HepG2 (cell line): ENCODE results near the gene RNGTT. TPM values are rescaled to one million over a fixed set of nuclear protein-coding genes. Genes with fewer than 3 reads are reported as not detected.

Experiments
- ATAC-seq: fragments of 200-7000 bp; cut with Tn5 transposase; 3 replicates; pipeline ENCODE4 v1.9.1; 2020; ENCODE audit warnings: mild to moderate bottlenecking, moderate library complexity
- BruUV-seq: library from RNA; stranded (reverse); fragments of 400-500 nt; replicated peaks from 2 replicates; lab custom pipeline; 2021; lab: Mats Ljungman, UMichigan
- CTCF ChIA-PET: fragments of 300-600 bp; formaldehyde crosslinking; extraction: SDS; loops from one replicate; lab custom pipeline; 2021; ENCODE audit warnings: low total read pairs, inconsistent platforms, low intra/inter-chr PET ratio; lab: Yijun Ruan, JAX
- POLR2A ChIA-PET: fragments of 350-600 bp; sonication (Branson Sonifier 250); formaldehyde crosslinking; loops from one replicate; lab custom pipeline; 2020; ENCODE audit warnings: antibody characterized with exemption, inconsistent platforms; lab: Yijun Ruan, JAX
- DNase-seq: peaks from one replicate; pipeline ENCODE4 v3.0.0-alpha.2; 2015; ENCODE audit warnings: low spot score
- FAIRE-seq: peaks from 3 replicates; lab custom pipeline; 2011; peaks lifted over from hg19 to GRCh38; lab: Jason Lieb, UNC
- H2AFZ ChIP-seq: one replicate; pipeline ENCODE4 v1.6.1; 2011; ENCODE audit warnings: low read length, inconsistent platforms
- H3K27ac ChIP-seq: fragments of 300-600 bp; 3 replicates; pipeline ENCODE4 v1.8.0; 2011; ENCODE audit warnings: mixed run types, mild to moderate bottlenecking, mixed read lengths, low read length, inconsistent platforms; ENCODE audit not compliant: insufficient read depth; ENCODE audit errors: extremely low read length
- H3K27me3 ChIP-seq, 2 experiments: fragments of 200-600 bp in 1 of 2; 2 replicates in 1 of 2; 3 replicates in 1 of 2; pipeline versions ENCODE4 v1.6.0 to v1.8.0; 2011; ENCODE audit warnings: low read length in 2 of 2, mild to moderate bottlenecking in 2 of 2, moderate library complexity in 2 of 2, inconsistent platforms in 1 of 2; ENCODE audit not compliant: insufficient read depth in 2 of 2, control insufficient read depth in 1 of 2
- H3K36me3 ChIP-seq, 2 experiments: fragments of 200-600 bp in 1 of 2; replicated peaks in 1 of 2; 2 replicates in 1 of 2; 3 replicates in 1 of 2; pipeline versions ENCODE4 v1.5.1 to v1.8.0; 2011; ENCODE audit warnings: low read length in 2 of 2, inconsistent platforms in 1 of 2; ENCODE audit not compliant: insufficient read depth in 2 of 2, control insufficient read depth in 1 of 2
- H3K4me1 ChIP-seq: 2 replicates; pipeline ENCODE4 v1.5.1; 2012; ENCODE audit warnings: low read length, inconsistent platforms; ENCODE audit not compliant: insufficient read depth
- H3K4me2 ChIP-seq: 2 replicates; pipeline ENCODE4 v1.6.0; 2011; ENCODE audit warnings: low read depth, low read length, inconsistent platforms
- H3K4me3 ChIP-seq, 3 experiments: fragments of 200-600 bp in 1 of 3; sonication (generic), shearing (Covaris generic) in 1 of 3; replicated peaks in 1 of 3; 2 replicates each; pipeline ENCODE4 v1.5.1; 2011 to 2016; ENCODE audit warnings: low read length in 3 of 3, inconsistent platforms in 2 of 3, low read depth in 2 of 3, mild to moderate bottlenecking in 2 of 3, control low read depth in 1 of 3, mixed read lengths in 1 of 3; ENCODE audit not compliant: insufficient read depth in 1 of 3
- H3K79me2 ChIP-seq: one replicate; pipeline ENCODE4 v1.6.1; 2011; ENCODE audit warnings: low read length, inconsistent platforms; ENCODE audit not compliant: insufficient read depth
- H3K9ac ChIP-seq: 2 replicates; pipeline ENCODE4 v1.6.0; 2011; ENCODE audit warnings: mild to moderate bottlenecking, low read depth, low read length, inconsistent platforms; ENCODE audit not compliant: insufficient read depth
- H3K9me3 ChIP-seq: 2 replicates; pipeline ENCODE4 v1.5.1; 2012; ENCODE audit warnings: mild to moderate bottlenecking, low read length
- H4K20me1 ChIP-seq: 2 replicates; pipeline ENCODE4 v1.6.0; 2011; ENCODE audit warnings: inconsistent platforms, mild to moderate bottlenecking, low read length, moderate library complexity; ENCODE audit not compliant: insufficient read depth
- CCDC6 ChIP-seq: sonication (generic); formaldehyde crosslinking; IDR thresholded peaks from 2 replicates; pipeline ENCODE4 v1.8.1; 2022; ENCODE audit warnings: mild to moderate bottlenecking, missing genetic modification reagents, moderate library complexity
- FLYWCH1 ChIP-seq: sonication (generic); formaldehyde crosslinking; IDR thresholded peaks from 2 replicates; pipeline ENCODE4 v1.8.1; 2023; ENCODE audit warnings: mild to moderate bottlenecking, missing genetic modification reagents
- MTA1 ChIP-seq: sonication (generic); formaldehyde crosslinking; IDR thresholded peaks from 2 replicates; pipeline ENCODE4 v1.4.0; 2020; ENCODE audit warnings: missing genetic modification reagents, mild to moderate bottlenecking, borderline replicate concordance
- PHF8 ChIP-seq: sonication (generic); formaldehyde crosslinking; IDR thresholded peaks from 2 replicates; pipeline ENCODE4 v1.5.0; 2020; ENCODE audit warnings: missing genetic modification reagents
- PRMT3 ChIP-seq: sonication (generic); formaldehyde crosslinking; IDR thresholded peaks from 2 replicates; pipeline ENCODE4 v1.8.1; 2022; ENCODE audit warnings: low read depth, mild to moderate bottlenecking, moderate library complexity, missing genetic modification reagents, borderline replicate concordance
- TARDBP ChIP-seq: sonication (generic); formaldehyde crosslinking; IDR thresholded peaks from 2 replicates; pipeline ENCODE4 v1.8.0; 2022; ENCODE audit warnings: mild to moderate bottlenecking, missing genetic modification reagents
- TBX3 ChIP-seq: fragments of 450-650 bp; IDR thresholded peaks from 2 replicates; pipeline ENCODE4 v1.6.1; 2017; ENCODE audit warnings: antibody characterized with exemption, mild to moderate bottlenecking, inconsistent platforms, borderline replicate concordance
- ZMYM2 ChIP-seq: sonication (generic); formaldehyde crosslinking; IDR thresholded peaks from 2 replicates; pipeline ENCODE4 v1.8.0; 2022; ENCODE audit warnings: mild to moderate bottlenecking, missing genetic modification reagents
- ZNF382 ChIP-seq: sonication (generic); formaldehyde crosslinking; IDR thresholded peaks from 2 replicates; pipeline ENCODE4 v1.5.0; 2020; ENCODE audit warnings: missing genetic modification reagents, mild to moderate bottlenecking, borderline replicate concordance
- ZNF552 ChIP-seq: sonication (generic); formaldehyde crosslinking; IDR thresholded peaks from 2 replicates; pipeline ENCODE4 v1.9.0; 2022; ENCODE audit warnings: missing genetic modification reagents, mild to moderate bottlenecking, borderline replicate concordance
- ZNF709 ChIP-seq: sonication (generic); formaldehyde crosslinking; IDR thresholded peaks from 2 replicates; pipeline ENCODE4 v1.5.0; 2020; ENCODE audit warnings: mild to moderate bottlenecking, missing genetic modification reagents
- ZSCAN20 ChIP-seq: sonication (generic); formaldehyde crosslinking; IDR thresholded peaks from 2 replicates; pipeline ENCODE4 v1.4.0; 2020; ENCODE audit warnings: missing genetic modification reagents, mild to moderate bottlenecking, borderline replicate concordance
- WGBS: methylation state at CpG from one replicate; pipeline ENCODE4 v1.1.6; 2017; ENCODE audit warnings: low lambda C conversion rate; 5-methylcytosine and 5-hydroxymethylcytosine counted together
- in situ Hi-C: cut with HindIII; loops from 2 replicates; pipeline ENCODE4 v1.10.0; 2017; ENCODE audit warnings: low pct_unique_long_range_greater_than_20kb; ENCODE audit not compliant: extremely low pct_ligation_motif_present
- intact Hi-C: fragments of 100-400 bp; cut with micrococcal nuclease; formaldehyde crosslinking; loops from one replicate; pipeline ENCODE4 v1.10.0; 2022; ENCODE audit not compliant: unreplicated experiment
- polyA plus RNA-seq, 8 experiments: library from polyadenylated mRNA; depleted of rRNA in 3 of 8; stranded (reverse) in 7 of 8; unstranded in 1 of 8; fragments of >200 nt; fragmentation: Illumina TruSeq in 4 of 8; extraction: Trizol in 4 of 8; gene quantifications; 2 replicates each; pipeline versions ENCODE4 v1.2.1 to v1.2.3, GENCODE V29; 2011 to 2016; ENCODE audit warnings: low read depth in 4 of 8, missing spikeins in 1 of 8, mixed read lengths in 1 of 8; ENCODE audit not compliant: insufficient read depth in 1 of 8
- total RNA-seq, 5 experiments: library from RNA; depleted of rRNA; stranded (reverse); fragments of >200 nt; fragmentation: Illumina TruSeq; extraction: Trizol; gene quantifications; 2 replicates each; pipeline ENCODE4 v1.2.3, GENCODE V29; 2016; ENCODE audit warnings: low read depth in 1 of 5
- TF ChIP-seq, protein P1 (sequence below): sonication (generic); formaldehyde crosslinking; IDR thresholded peaks from 2 replicates; pipeline ENCODE4 v1.5.1; 2020; ENCODE audit warnings: mild to moderate bottlenecking, missing genetic modification reagents, borderline replicate concordance
- TF ChIP-seq, protein P2 (sequence below): sonication (generic); formaldehyde crosslinking; IDR thresholded peaks from 2 replicates; pipeline ENCODE4 v1.4.0; 2020; ENCODE audit warnings: missing genetic modification reagents; ENCODE audit errors: not compliant biosample characterization
- TF ChIP-seq, protein P3 (sequence below): sonication (generic); formaldehyde crosslinking; IDR thresholded peaks from 2 replicates; pipeline ENCODE4 v1.4.0; 2020; ENCODE audit warnings: missing genetic modification reagents, borderline replicate concordance

Gene RNGTT
- total and polyA plus RNA-seq, 2 of the 13 experiments (the other 11 are each of a cell fraction or from before 2014, with no cell fraction given), result 6.0 to 22.6 TPM

DNA sequence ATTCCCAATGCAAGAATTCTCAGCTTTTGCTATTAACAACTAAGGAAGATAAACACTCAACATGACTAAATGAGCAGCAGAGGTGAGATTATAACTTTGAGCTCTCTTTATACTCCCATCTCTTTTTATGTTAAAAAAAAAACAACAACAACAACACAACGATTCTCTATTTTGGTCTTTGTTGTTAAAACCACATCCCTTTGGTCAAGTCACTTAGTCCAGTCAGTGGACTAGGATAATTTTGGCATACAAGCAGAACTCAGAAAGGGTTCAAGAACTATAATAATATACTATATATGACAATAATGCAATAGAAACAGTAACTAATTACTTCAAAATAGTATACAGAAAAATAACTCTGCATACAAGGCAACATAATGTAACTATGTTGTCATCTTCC, 312.4 kb downstream of the RNGTT start:
- Histone ChIP-seq H3K4me1 (no peaks in the 10 kb centered on the region), H3K4me2 (no peak overlapping the region), H4K20me1 (no peaks in the 10 kb centered on the region), H2AFZ (no peak overlapping the region), H3K36me3 (no peaks in the 10 kb centered on the region), H3K27me3 (no peaks in the 10 kb centered on the region), H3K4me3 (no peak overlapping the region), H3K9ac (no peak overlapping the region), H3K9me3 (no peaks in the 10 kb centered on the region), H3K27ac (no peak overlapping the region), H3K79me2 (no peaks in the 10 kb centered on the region)
- TF ChIP-seq, protein P1, sequence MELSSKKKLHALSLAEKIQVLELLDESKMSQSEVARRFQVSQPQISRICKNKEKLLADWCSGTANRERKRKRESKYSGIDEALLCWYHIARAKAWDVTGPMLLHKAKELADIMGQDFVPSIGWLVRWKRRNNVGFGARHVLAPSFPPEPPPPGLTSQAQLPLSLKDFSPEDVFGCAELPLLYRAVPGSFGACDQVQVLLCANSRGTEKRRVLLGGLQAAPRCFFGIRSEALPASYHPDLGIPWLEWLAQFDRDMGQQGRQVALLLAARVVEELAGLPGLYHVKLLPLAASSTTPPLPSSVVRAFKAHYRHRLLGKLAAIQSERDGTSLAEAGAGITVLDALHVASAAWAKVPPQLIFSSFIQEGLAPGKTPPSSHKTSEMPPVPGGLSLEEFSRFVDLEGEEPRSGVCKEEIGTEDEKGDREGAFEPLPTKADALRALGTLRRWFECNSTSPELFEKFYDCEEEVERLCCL, result no peak
- TF ChIP-seq PRMT3 (CRISPR knock-in tag) (no peak), FLYWCH1 (CRISPR knock-in tag) (no peak), ZSCAN20 (CRISPR knock-in tag) (no peak), ZNF382 (no peak), CCDC6 (CRISPR knock-in tag) (no peak), TBX3 (no peak), PHF8 (CRISPR knock-in tag) (no peak), MTA1 (CRISPR knock-in tag) (no peak), ZMYM2 (CRISPR knock-in tag) (no peak), ZNF709 (no peak), ZNF552 (CRISPR knock-in tag) (no peak), TARDBP (CRISPR knock-in tag) (no peak)
- TF ChIP-seq, protein P2, sequence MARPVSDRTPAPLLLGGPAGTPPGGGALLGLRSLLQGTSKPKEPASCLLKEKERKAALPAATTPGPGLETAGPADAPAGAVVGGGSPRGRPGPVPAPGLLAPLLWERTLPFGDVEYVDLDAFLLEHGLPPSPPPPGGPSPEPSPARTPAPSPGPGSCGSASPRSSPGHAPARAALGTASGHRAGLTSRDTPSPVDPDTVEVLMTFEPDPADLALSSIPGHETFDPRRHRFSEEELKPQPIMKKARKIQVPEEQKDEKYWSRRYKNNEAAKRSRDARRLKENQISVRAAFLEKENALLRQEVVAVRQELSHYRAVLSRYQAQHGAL (CRISPR knock-in tag), result no peak
- TF ChIP-seq, protein P3, sequence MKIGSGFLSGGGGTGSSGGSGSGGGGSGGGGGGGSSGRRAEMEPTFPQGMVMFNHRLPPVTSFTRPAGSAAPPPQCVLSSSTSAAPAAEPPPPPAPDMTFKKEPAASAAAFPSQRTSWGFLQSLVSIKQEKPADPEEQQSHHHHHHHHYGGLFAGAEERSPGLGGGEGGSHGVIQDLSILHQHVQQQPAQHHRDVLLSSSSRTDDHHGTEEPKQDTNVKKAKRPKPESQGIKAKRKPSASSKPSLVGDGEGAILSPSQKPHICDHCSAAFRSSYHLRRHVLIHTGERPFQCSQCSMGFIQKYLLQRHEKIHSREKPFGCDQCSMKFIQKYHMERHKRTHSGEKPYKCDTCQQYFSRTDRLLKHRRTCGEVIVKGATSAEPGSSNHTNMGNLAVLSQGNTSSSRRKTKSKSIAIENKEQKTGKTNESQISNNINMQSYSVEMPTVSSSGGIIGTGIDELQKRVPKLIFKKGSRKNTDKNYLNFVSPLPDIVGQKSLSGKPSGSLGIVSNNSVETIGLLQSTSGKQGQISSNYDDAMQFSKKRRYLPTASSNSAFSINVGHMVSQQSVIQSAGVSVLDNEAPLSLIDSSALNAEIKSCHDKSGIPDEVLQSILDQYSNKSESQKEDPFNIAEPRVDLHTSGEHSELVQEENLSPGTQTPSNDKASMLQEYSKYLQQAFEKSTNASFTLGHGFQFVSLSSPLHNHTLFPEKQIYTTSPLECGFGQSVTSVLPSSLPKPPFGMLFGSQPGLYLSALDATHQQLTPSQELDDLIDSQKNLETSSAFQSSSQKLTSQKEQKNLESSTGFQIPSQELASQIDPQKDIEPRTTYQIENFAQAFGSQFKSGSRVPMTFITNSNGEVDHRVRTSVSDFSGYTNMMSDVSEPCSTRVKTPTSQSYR (CRISPR knock-in tag), result no peak
- BruUV-seq, result no TSS peak
- 95% methylated on average over 1 of the region's 1 CpG for WGBS
- CTCF ChIA-PET, result no interaction called here
- ATAC-seq (no peak), FAIRE-seq (no peak), DNase-seq (no peak)
- intact Hi-C loops (no loop called here), in situ Hi-C loops (no loop called here)
- POLR2A ChIA-PET, result no interaction called here
